Transverse colon (tissue), 3 donors: Measurements from ENCODE around the gene APBA1.

Experiments used
- CTCF ChIP-seq, 5 experiments: fragments of 200-600 bp in 3 of 5; fragments of 450-650 bp in 2 of 5; sonication (generic) in 3 of 5; IDR thresholded peaks; 1 replicate in 2 of 5; 2 replicates in 3 of 5; pipeline ENCODE4 v1.5.1; 2016 to 2017; ENCODE audit warnings: antibody characterized with exemption in 5 of 5, inconsistent platforms in 3 of 5, mild to moderate bottlenecking in 2 of 5, moderate library complexity in 1 of 5
- POLR2A ChIP-seq: fragments of 450-650 bp; IDR thresholded peaks from one replicate; pipeline ENCODE4 v1.6.1; 2016; ENCODE audit warnings: antibody characterized with exemption, mild to moderate bottlenecking, moderate library complexity

GRCh38 chr9:69579760-69580581 lies 92.2 kb downstream of the APBA1 start:
- TF ChIP-seq CTCF (IDR thresholded peaks at IDR 0.05) (no peak), POLR2A (no peak)
